Bone marrow (tissue), 2 donors: ENCODE results near the gene SLN.
A peak's percentile ranks its signal among the peaks of the same experiment; 100 is the strongest.

Source experiments
- DNase-seq, 2 donors: peaks; one replicate each; lab custom pipeline; 2025; lab: John Stamatoyannopoulos, UW

The SLN gene

DNA sequence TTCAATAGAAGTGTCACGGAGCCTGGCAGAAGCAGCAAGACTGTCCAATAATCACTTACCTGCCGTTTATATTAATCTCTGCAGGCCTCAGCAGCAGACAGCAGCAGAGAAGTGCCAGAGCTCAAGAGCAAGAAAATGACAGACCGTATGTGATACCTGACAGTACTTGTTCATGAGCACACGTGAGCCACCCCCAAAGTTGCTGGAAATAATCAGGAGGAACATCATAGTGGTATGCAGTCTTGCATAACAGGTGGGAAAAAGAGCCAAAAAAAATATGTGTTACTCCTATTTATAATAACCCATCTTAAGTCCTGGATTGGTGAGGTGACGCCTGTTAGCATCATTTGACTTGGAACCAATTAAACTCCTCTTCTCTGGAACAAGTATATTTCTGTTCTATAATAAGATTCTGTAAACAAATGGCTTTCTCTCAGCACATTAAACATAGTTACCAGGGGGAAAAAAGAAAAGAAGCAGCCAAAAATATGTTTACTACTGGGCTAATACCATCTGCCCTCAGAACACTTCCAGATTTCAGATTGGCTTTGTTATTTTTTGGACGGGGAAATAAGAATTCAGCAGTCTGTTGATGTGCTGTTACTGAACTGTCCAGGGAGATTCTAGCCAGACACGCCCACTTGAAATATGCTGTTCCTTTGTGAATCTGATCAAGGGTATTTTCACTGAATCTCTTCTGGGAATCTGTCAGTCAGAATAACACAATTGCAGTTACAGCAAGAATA lies 7.9 kb upstream of the SLN start:
- DNase-seq: no peak

GRCh38 chr11:107719073-107719472 lies 7.2 kb upstream of the SLN start:
- no peak for DNase-seq

DNA sequence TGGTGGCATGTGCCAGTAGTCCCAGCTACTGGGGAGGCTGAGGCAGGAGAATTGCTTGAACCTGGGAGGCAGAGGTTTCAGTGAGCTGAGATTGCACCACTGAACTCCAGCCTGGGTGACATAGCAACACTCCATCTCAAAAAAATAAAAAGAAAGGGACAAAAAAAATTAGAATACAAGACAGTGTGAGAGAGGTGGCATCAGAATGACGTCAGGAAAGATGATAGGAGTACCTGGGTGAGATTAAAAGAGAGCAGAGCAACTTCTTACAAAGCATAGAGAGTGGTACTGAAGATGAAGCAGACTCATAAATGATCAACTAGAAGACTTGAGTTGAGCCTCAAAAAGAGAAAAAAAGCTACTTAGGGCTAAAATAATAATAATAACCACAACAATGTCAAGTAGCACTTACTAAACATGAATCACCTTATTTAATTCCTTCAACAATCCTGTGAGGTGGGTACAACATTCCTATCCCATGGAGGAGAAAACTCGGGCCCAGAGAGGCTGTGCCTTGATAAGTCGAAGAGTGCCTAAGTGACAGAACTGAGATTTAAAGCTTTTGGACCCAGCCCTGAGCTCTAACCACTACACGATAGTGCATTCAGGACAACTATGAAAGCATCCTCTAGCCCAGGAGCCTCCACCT lies 5.2 kb upstream of the SLN start:
- DNase-seq: no peak

- no peak for DNase-seq
These were observed 1.2 kb upstream of the SLN start for GRCh38 chr11:107713009-107713408.

GRCh38 chr11:107710301-107710700 lies 1.6 kb downstream of the SLN start:
- DNase-seq: no peak

- no peak for DNase-seq
These were observed 3.1 kb downstream of the SLN start for GRCh38 chr11:107708792-107709191.

DNA sequence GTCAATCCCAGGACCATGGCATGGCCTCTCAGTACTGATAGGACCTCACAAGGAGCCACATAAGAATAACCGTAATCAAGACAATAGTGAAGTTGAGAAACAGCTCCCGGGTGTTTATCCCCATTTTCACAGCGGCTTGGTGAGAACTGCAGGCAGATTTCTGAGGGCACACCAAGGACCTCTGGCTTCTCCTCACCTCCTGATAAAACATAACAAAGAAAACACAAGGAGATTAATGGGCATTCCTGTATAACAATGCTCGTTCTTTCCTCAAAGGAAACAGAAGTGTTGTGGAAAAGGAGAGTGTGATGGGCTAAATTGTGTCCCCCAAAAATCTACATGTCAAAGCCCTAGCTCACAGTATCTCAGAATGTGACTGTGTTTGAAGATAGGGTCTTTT lies 4.0 kb downstream of the SLN start:
- DNase-seq: no peak

GRCh38 chr11:107707215-107707671 lies 4.6 kb downstream of the SLN start:
- no peak for DNase-seq

GRCh38 chr11:107706531-107706930 lies 5.3 kb downstream of the SLN start:
- no peak for DNase-seq

- DNase-seq: no peak
These were observed 6.8 kb downstream of the SLN start for GRCh38 chr11:107705027-107705426.

- no peak for DNase-seq
These were observed 7.4 kb downstream of the SLN start for GRCh38 chr11:107704451-107704850.

- no peak for DNase-seq
These were observed 9.1 kb downstream of the SLN start for GRCh38 chr11:107702723-107703122.

DNA sequence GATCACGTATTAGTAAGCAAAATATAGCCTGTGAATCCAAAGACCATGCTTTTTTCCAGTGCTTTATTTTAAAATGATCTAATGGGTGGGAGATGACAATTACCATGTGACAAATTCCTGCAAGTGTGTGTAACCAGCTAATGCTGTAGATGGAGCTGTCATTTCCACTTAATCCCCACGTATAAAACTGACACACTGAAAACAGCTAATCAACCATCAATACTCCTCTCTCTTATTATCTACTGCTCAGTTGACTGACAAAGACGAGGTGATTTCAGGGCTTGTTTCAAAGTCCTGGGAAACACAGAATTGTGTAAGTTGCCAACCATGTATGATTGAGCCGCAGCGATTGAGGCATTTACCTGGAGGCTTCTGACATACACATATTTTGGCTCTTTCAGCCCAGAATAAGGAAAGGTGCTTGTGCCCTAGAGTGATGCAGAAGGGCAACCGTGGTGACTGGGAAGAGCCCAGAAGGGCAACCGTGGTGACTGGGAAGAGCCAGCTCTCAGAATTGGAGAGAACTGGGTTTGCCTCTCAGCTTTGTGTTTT lies 9.7 kb downstream of the SLN start:
- DNase-seq: no peak

DNA sequence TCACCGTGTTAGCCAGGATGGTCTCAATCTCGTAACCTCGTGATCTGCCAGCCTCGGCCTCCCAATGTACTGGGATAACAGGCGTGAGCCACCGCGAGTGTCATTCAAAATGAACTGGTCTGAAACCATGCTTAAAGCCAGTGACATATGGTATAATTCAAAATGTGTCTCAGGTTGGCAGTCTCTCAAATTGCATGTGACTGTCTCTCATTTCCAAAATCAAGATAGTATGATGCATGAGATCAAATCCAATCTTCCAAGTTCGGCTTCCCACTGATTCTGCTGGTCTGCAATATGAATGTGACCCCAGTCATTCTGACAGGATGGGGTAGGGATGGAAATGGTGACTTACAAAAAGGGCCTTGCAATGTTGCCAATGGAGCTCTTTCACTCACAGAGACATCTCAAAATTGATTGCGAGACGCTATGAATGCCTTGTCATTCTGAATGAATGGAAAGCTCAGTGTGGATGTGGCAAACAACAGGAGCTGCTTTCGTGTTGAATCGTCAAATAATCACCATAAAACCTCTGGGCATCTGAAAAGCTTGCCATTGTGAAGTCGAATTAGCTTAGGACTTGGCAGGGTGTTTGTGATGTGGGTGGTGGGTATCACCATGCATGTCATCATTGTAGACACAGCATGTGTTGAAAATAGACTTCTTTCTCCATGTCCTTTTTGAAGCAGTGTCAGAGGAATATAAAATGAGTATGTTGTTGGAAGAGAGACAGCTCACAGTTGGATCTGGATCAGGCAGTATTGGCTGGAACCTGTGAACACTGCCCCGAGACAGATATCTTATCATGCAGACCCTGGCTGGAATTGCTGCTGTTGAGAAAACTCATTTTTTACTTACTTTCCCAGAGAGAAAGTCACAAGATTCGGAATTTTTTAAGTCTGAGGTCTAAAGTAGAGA lies 12.2 kb downstream of the SLN start:
- no peak for DNase-seq

DNA sequence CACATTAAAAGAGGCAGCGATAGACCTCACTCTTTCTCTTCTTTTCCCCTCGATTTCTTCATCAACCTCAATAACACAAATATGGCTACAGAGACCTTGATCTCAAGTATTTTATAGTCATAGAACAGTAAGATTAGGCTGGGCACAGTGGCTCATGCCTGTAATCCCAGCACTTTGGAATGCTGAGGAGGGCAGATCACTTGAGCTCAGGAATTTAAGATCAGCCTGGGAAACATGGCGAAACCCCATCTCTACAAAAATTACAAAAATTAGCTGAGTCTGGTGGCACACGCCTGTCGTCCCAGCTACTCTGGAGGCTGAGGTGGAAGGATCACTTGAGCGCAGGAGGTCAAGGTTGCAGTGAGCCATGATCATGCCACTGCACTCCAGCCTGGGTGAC lies 14.6 kb downstream of the SLN start:
- DNase-seq: no peak

DNA sequence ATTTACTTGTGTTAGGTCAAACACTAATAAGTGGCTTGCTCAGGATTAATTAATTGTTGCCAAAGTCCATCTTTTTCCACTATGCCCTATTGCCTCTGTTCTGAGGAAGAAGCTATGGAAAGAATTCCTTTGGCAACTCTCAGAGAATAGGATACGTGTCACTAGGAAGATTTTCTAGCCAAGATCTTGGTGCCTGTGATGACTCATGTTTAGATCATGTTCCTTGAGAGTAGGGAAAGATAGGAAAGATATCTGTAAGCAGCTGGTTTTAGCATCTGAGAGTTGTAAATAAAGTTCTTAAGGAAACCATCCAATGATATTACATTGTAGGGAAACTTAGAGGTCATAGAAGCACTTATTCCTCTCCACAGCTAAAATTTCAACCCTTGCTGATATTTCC lies 15.7 kb downstream of the SLN start:
- DNase-seq: no peak

DNA sequence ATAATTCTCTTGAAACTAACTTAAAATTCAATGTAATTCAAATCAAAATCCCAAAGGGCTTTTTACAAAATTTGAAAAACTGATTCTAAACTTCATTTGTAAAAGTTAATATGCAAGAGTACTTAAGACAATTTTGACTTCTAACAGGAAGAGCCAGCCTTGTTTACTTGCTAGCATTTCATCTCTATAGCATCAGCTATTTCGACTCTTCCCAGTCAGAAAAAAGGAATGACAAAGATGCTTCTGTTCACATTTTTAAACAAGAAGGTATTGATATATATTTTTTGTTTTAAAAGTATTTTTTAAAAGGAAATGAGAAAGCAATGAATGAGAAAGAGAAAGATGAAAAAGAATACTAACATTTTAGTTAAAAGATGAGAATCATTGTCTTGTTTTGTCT lies 16.4 kb downstream of the SLN start:
- DNase-seq: no peak

DNA sequence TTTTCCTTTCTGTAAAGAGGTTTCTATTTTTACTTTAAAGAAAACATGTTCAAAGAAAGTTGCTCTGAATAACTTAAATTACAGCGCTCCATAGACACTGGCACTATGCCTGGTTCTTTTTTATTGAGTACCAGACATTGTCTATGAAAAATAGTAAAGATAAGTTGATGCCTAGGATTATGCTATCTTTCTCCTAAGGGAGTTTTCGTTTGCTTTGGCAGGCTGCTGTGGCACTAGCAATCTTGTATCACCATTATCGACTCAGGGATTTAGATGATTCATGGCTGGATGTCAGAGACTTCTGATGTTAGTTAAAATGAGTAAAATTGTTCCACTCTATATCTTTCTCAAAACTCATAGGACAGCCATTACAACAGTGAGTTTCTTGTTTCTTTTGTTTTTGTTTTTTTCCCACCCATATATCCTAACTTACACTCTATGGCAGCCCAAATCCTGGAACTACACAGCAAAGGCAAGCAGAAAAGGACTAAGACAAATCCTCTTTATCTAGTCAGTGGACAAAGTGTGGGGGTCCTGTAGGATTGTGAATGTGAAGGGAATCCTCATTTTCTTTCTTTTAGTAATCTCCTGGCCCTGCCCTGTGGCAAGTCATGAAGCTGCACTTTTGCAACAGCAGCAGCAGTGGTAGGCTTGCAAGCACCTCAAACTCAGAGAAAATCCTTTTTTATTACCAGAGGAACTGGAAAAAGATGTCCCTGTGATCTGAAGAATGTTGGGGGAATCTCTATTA lies 20.7 kb downstream of the SLN start:
- DNase-seq: no peak

DNA sequence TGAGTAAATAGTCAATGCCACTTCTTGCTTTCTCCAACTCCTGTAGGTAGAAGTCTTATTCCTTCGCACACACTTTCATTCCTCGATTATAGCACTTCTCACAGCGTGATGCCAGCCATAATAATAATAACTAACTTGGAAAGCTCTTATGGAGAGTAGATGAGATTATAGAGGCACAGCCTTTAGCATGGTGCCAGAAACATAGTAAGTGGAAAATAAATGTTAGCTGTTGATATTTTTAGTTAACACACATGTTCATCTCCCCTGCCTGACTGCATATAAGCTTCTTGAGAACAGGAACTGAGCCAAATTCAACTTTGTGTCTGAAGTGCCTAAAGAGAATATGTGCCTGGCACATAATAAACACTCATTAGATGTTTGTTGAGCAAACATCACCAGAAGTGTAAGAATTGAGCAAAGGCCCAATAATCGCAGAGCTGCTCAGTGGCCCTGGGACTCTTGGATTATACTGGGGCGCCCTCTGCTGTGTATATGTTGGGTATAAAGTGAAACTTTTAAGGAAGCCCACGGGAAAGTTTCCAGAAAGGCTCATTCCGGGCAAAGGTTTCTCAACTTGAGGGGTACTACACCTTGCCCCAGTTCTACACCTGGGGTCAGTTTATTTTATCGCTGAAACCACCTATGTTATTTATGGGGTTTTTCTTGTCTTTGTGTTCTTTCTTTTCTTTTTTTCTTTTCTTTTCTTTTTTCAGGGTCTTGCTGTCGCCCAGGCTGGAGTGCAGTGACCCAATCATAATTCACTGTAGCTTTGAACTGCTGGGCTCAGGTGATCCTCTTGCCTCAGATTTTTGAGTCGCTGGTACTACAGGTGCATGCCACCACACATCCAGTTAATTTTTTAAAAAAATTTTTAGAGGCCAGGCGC lies 22.3 kb downstream of the SLN start:
- DNase-seq: peak in 1 of 2 donors; percentile 36

DNA sequence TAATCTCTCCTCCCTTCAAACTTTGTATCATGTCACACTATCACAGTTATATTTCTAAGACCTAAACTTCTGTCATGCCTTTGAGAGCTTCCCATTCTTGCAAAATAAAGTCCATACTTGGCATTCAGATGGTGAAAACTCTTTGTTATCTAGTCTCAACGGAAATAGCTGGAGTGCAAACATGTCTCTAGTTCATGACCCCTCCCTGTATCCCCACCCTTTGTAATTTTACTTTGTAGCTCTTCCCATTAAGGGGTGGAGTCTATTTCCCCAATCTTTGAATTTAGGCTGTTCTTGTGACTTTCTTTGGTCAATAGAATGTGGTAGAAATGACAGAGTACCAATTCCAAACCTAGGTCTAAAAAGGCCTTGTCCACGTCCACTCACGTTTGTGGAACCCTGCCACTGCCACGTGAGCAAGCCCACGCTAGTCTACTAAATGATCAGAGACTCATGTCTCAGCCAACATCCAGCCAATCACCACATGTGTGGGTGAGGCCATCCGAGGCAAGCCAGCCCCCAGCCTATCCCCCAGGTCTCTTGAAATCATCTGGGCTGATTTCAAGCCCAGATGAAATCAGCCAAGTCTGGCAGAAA lies 23.4 kb downstream of the SLN start:
- DNase-seq: no peak
